ENCODE data around the gene SERTAD3. TPM values are rescaled to one million over a fixed set of nuclear protein-coding genes. Genes with fewer than 3 reads are reported as not detected.

SERTAD3 gene
- total RNA-seq, 1 donor = 20.7 TPM

- no peaks in the 10 kb centered on the region for H3K27me3 ChIP-seq (ENCODE audit: insufficient read depth, low read length)
- peaks cover 44% of the 10 kb centered on the region for H3K4me1 ChIP-seq (ENCODE audit: insufficient read depth, low read length)
- no peak overlapping the region for H3K4me3 ChIP-seq (ENCODE audit: low read length)
- H3K9me3 ChIP-seq (ENCODE audit: low read depth, low read length) = no peaks in the 10 kb centered on the region
Measured at GRCh38 chr19:40423938-40424337, 20.2 kb downstream of the SERTAD3 start.

- H3K9me3 ChIP-seq (ENCODE audit: low read depth, low read length) = no peaks in the 10 kb centered on the region
- H3K4me3 ChIP-seq (ENCODE audit: low read length) = no peak overlapping the region
- H3K4me1 ChIP-seq (ENCODE audit: insufficient read depth, low read length) = peaks cover 45% of the 10 kb centered on the region
- H3K27me3 ChIP-seq (ENCODE audit: insufficient read depth, low read length) = no peaks in the 10 kb centered on the region
Measured at GRCh38 chr19:40422748-40423566, 21.2 kb downstream of the SERTAD3 start.

GRCh38 chr19:40421993-40422747 lies 22.0 kb downstream of the SERTAD3 start:
- peaks cover 53% of the 10 kb centered on the region for H3K4me1 ChIP-seq (ENCODE audit: insufficient read depth, low read length)
- H3K4me3 ChIP-seq (ENCODE audit: low read length) = no peak overlapping the region
- H3K27me3 ChIP-seq (ENCODE audit: insufficient read depth, low read length) = no peaks in the 10 kb centered on the region
- H3K9me3 ChIP-seq (ENCODE audit: low read depth, low read length) = no peaks in the 10 kb centered on the region

GRCh38 chr19:40420766-40421765 lies 23.1 kb downstream of the SERTAD3 start:
- H3K4me3 ChIP-seq (ENCODE audit: low read length) = peak overlapping the region; percentile 86
- H3K27me3 ChIP-seq (ENCODE audit: insufficient read depth, low read length) = no peaks in the 10 kb centered on the region
- no peaks in the 10 kb centered on the region for H3K9me3 ChIP-seq (ENCODE audit: low read depth, low read length)
- peaks cover 59% of the 10 kb centered on the region for H3K4me1 ChIP-seq (ENCODE audit: insufficient read depth, low read length)

- H3K9me3 ChIP-seq (ENCODE audit: low read depth, low read length) = no peaks in the 10 kb centered on the region
- no peaks in the 10 kb centered on the region for H3K27me3 ChIP-seq (ENCODE audit: insufficient read depth, low read length)
- peaks cover 59% of the 10 kb centered on the region for H3K4me1 ChIP-seq (ENCODE audit: insufficient read depth, low read length)
- peak overlapping the region; percentile 86 for H3K4me3 ChIP-seq (ENCODE audit: low read length)
Measured at GRCh38 chr19:40420451-40420765, 23.7 kb downstream of the SERTAD3 start.

- Histone ChIP-seq H3K4me1 (ENCODE audit: insufficient read depth, low read length) (peaks cover 57% of the 10 kb centered on the region), H3K27me3 (ENCODE audit: insufficient read depth, low read length) (no peaks in the 10 kb centered on the region), H3K4me3 (ENCODE audit: low read length) (no peak overlapping the region), H3K9me3 (ENCODE audit: low read depth, low read length) (no peaks in the 10 kb centered on the region)
Measured at GRCh38 chr19:40419780-40420179, 24.4 kb downstream of the SERTAD3 start.

GRCh38 chr19:40419066-40419612 lies 25.0 kb downstream of the SERTAD3 start:
- H3K4me1 ChIP-seq (ENCODE audit: insufficient read depth, low read length) = peaks cover 50% of the 10 kb centered on the region
- H3K27me3 ChIP-seq (ENCODE audit: insufficient read depth, low read length) = no peaks in the 10 kb centered on the region
- no peak overlapping the region for H3K4me3 ChIP-seq (ENCODE audit: low read length)
- no peaks in the 10 kb centered on the region for H3K9me3 ChIP-seq (ENCODE audit: low read depth, low read length)

- Histone ChIP-seq H3K27me3 (ENCODE audit: insufficient read depth, low read length) (no peaks in the 10 kb centered on the region), H3K9me3 (ENCODE audit: low read depth, low read length) (no peaks in the 10 kb centered on the region), H3K4me1 (ENCODE audit: insufficient read depth, low read length) (peaks cover 43% of the 10 kb centered on the region), H3K4me3 (ENCODE audit: low read length) (no peak overlapping the region)
Measured at GRCh38 chr19:40418040-40418439, 26.1 kb downstream of the SERTAD3 start.

- Histone ChIP-seq H3K27me3 (ENCODE audit: insufficient read depth, low read length) (no peaks in the 10 kb centered on the region), H3K9me3 (ENCODE audit: low read depth, low read length) (no peaks in the 10 kb centered on the region), H3K4me1 (ENCODE audit: insufficient read depth, low read length) (peaks cover 40% of the 10 kb centered on the region), H3K4me3 (ENCODE audit: low read length) (no peak overlapping the region)
Measured at GRCh38 chr19:40417643-40417981, 26.5 kb downstream of the SERTAD3 start.

- Histone ChIP-seq H3K4me1 (ENCODE audit: insufficient read depth, low read length) (peaks cover 40% of the 10 kb centered on the region), H3K4me3 (ENCODE audit: low read length) (no peak overlapping the region), H3K27me3 (ENCODE audit: insufficient read depth, low read length) (no peaks in the 10 kb centered on the region), H3K9me3 (ENCODE audit: low read depth, low read length) (no peaks in the 10 kb centered on the region)
Measured at GRCh38 chr19:40416918-40417642, 27.1 kb downstream of the SERTAD3 start.

- peaks cover 30% of the 10 kb centered on the region for H3K4me1 ChIP-seq (ENCODE audit: insufficient read depth, low read length)
- no peaks in the 10 kb centered on the region for H3K9me3 ChIP-seq (ENCODE audit: low read depth, low read length)
- H3K4me3 ChIP-seq (ENCODE audit: low read length) = no peak overlapping the region
- no peaks in the 10 kb centered on the region for H3K27me3 ChIP-seq (ENCODE audit: insufficient read depth, low read length)
Measured at GRCh38 chr19:40415768-40416167, 28.4 kb downstream of the SERTAD3 start.

GRCh38 chr19:40414542-40415535 lies 29.3 kb downstream of the SERTAD3 start:
- peaks cover 24% of the 10 kb centered on the region for H3K4me1 ChIP-seq (ENCODE audit: insufficient read depth, low read length)
- H3K9me3 ChIP-seq (ENCODE audit: low read depth, low read length) = no peaks in the 10 kb centered on the region
- H3K27me3 ChIP-seq (ENCODE audit: insufficient read depth, low read length) = no peaks in the 10 kb centered on the region
- no peak overlapping the region for H3K4me3 ChIP-seq (ENCODE audit: low read length)

- Histone ChIP-seq H3K27me3 (ENCODE audit: insufficient read depth, low read length) (no peaks in the 10 kb centered on the region), H3K4me3 (ENCODE audit: low read length) (no peak within 1 kb of the TSS), H3K4me1 (ENCODE audit: insufficient read depth, low read length) (peaks cover 24% of the 10 kb centered on the region), H3K9me3 (ENCODE audit: low read depth, low read length) (no peaks in the 10 kb centered on the region)
Measured at GRCh38 chr19:40413291-40413845, 30.8 kb downstream of the SERTAD3 start, which contains the start of gene PRX. PRX (minus strand) TSS chr19:40413378; CDS start chr19:40407932, 5,446 bp downstream.
